T-helper 1 cell treated with Interleukin-12 subunit alpha and Interleukin-12 subunit beta and Interleukin-4 antibody, amounts not matched to agents 30 μg/mL and 1 μg/mL, for 36 hours (primary cell): ENCODE measurements around the gene CTNND2.

Experiments
- H3K27ac Mint-ChIP-seq: one replicate; pipeline ENCODE4 v1.8.0; 2021; ENCODE audit warnings: mild to moderate bottlenecking, mixed read lengths
- H3K27me3 Mint-ChIP-seq: one replicate; pipeline ENCODE4 v1.8.0; 2021; ENCODE audit warnings: low read depth, mixed read lengths
- H3K36me3 Mint-ChIP-seq: one replicate; pipeline ENCODE4 v1.8.0; 2021; ENCODE audit warnings: low read depth, mixed read lengths
- H3K4me1 Mint-ChIP-seq: one replicate; pipeline ENCODE4 v1.8.0; 2021; ENCODE audit warnings: low read depth, mixed read lengths
- H3K4me3 Mint-ChIP-seq: one replicate; pipeline ENCODE4 v1.8.0; 2021; ENCODE audit warnings: mild to moderate bottlenecking, moderate library complexity, mixed read lengths
- H3K9me3 Mint-ChIP-seq: one replicate; pipeline ENCODE4 v1.8.0; 2021; ENCODE audit warnings: mixed read lengths

Gene CTNND2

GRCh38 chr5:11062397-11062796 lies 841.8 kb downstream of the CTNND2 start:
- Mint-ChIP-seq H3K27ac (no peak overlapping the region), H3K27me3 (no peaks in the 10 kb centered on the region), H3K4me1 (no peaks in the 10 kb centered on the region), H3K36me3 (no peaks in the 10 kb centered on the region), H3K9me3 (no peaks in the 10 kb centered on the region), H3K4me3 (no peak overlapping the region)

- Mint-ChIP-seq H3K27me3 (no peaks in the 10 kb centered on the region), H3K4me3 (no peak overlapping the region), H3K4me1 (no peaks in the 10 kb centered on the region), H3K27ac (no peak overlapping the region), H3K9me3 (no peaks in the 10 kb centered on the region), H3K36me3 (no peaks in the 10 kb centered on the region)
These were observed 847.7 kb downstream of the CTNND2 start for GRCh38 chr5:11056560-11056959.

DNA sequence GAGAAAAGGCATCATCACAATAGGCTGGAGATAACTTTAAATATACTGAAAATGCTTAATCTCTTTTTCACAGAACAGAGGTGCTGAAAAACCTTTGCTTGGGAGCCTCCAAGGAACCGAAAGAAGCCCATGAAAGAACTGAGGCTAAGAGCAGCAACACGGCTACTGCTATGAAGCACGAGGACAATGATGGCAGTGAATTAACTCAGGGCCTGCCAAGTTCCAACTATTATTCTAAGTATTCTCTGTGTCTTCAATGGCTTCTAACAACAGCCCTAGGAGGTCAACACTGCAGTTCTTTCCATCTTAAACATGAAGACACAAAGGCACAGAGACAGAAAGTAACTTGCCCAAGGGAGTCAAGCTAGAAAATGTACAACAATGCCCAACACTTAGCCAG lies 850.2 kb downstream of the CTNND2 start:
- Mint-ChIP-seq H3K4me3 (no peak overlapping the region), H3K4me1 (no peaks in the 10 kb centered on the region), H3K36me3 (no peaks in the 10 kb centered on the region), H3K27me3 (no peaks in the 10 kb centered on the region), H3K27ac (no peak overlapping the region), H3K9me3 (no peaks in the 10 kb centered on the region)

DNA sequence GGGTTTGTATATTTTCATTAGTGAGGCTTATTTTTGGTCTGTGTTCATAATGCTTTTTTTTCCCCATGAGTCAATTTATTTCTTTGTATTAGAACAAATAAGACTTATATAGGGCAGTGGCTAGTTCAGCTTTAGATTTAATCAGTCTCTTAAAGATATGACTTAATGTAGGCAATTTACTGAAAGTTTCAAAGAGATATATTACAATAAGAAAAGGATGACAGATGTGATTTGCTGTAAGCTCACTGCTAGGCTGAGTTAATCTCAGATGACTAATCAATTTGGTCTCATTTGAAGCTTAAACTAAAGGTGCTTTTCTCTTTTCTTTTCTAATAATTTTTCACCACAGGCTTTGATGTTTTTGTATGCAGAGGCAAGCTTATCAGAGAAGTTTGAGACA lies 851.4 kb downstream of the CTNND2 start:
- H3K4me1 Mint-ChIP-seq, result no peaks in the 10 kb centered on the region
- H3K9me3 Mint-ChIP-seq, result no peaks in the 10 kb centered on the region
- no peak overlapping the region for H3K27ac Mint-ChIP-seq
- H3K4me3 Mint-ChIP-seq, result no peak overlapping the region
- no peaks in the 10 kb centered on the region for H3K36me3 Mint-ChIP-seq
- H3K27me3 Mint-ChIP-seq, result no peaks in the 10 kb centered on the region

DNA sequence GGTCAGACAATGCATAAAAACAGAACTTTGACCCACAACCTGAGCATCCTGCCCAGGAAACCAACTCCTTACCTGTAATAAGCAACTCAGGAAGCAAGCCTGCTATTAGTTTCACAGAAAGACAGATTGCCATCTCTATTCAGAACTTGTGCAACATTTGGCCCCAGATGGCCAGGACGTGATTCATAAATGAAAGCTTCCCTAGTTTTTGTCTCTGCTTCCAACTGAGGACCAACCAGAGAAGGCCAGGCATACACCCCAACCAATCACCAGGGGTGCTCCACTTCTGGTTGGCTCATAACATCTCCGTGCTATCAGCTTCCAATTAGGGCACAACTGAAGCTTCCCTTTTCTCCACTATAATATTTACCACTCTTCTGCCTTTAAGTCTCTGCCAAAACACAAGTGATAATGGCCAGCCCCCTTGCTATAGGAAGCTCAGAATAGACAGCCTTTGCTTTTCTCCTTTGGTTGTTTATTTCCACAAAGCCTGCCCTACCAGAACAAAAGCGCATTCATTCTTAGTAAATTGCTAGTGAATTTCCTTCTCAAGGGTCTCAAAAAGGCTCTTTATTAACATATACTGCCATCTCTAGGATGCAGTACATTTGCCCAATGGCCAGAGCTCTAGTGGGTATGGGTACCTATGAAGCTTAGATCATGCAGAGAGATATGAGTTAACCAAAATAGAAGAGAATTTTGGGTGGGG lies 853.5 kb downstream of the CTNND2 start:
- H3K27ac Mint-ChIP-seq, result no peak overlapping the region
- no peaks in the 10 kb centered on the region for H3K9me3 Mint-ChIP-seq
- H3K27me3 Mint-ChIP-seq, result no peaks in the 10 kb centered on the region
- H3K4me3 Mint-ChIP-seq, result no peak overlapping the region
- no peaks in the 10 kb centered on the region for H3K36me3 Mint-ChIP-seq
- H3K4me1 Mint-ChIP-seq, result no peaks in the 10 kb centered on the region

GRCh38 chr5:11048760-11049159 lies 855.5 kb downstream of the CTNND2 start:
- Mint-ChIP-seq H3K4me1 (no peaks in the 10 kb centered on the region), H3K27ac (no peak overlapping the region), H3K9me3 (no peaks in the 10 kb centered on the region), H3K36me3 (no peaks in the 10 kb centered on the region), H3K27me3 (no peaks in the 10 kb centered on the region), H3K4me3 (no peak overlapping the region)

DNA sequence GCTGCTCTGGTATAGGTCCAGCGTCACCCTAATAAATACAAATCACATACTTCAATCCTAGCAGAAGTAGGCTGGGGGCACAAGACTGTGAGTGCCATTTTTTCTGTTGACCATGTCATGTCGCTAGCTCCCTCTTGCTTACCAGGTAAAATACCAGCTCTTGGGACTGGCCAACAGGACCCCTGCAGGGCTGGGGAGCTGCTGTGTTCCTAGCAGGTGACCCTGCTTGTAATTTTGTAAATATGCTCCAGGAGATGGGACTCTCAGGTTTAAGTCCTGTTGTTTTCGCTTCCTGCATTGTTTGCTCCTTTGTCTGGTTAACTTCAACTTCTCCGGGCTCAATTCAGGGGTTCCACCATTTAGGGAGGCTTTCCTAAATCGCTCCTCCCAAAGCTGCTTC lies 856.6 kb downstream of the CTNND2 start:
- no peak overlapping the region for H3K4me3 Mint-ChIP-seq
- no peaks in the 10 kb centered on the region for H3K4me1 Mint-ChIP-seq
- H3K36me3 Mint-ChIP-seq, result no peaks in the 10 kb centered on the region
- H3K9me3 Mint-ChIP-seq, result no peaks in the 10 kb centered on the region
- H3K27me3 Mint-ChIP-seq, result no peaks in the 10 kb centered on the region
- no peak overlapping the region for H3K27ac Mint-ChIP-seq

- H3K9me3 Mint-ChIP-seq, result no peaks in the 10 kb centered on the region
- no peak overlapping the region for H3K4me3 Mint-ChIP-seq
- no peaks in the 10 kb centered on the region for H3K27me3 Mint-ChIP-seq
- no peaks in the 10 kb centered on the region for H3K36me3 Mint-ChIP-seq
- no peak overlapping the region for H3K27ac Mint-ChIP-seq
- H3K4me1 Mint-ChIP-seq, result no peaks in the 10 kb centered on the region
These were observed 857.2 kb downstream of the CTNND2 start for GRCh38 chr5:11047030-11047429.

DNA sequence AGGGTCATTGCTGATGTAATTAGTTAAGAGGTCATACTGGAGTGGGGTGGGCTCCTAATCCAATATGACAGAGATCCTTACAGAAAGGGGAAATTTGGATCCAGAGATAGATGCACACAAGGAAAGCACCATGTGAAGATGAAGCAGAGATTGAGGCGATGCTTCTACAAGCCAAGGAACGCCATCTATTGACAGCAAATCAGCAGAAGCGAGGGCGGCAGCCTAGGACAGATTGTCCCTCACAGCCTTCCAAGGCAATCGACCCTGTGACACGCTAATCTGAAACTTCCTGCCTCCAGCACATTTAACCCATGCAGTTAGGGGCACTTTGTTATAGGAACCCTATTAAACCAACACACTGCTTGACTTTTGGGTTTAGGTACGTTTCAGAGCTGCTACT lies 858.1 kb downstream of the CTNND2 start:
- H3K27ac Mint-ChIP-seq, result no peak overlapping the region
- H3K9me3 Mint-ChIP-seq, result no peaks in the 10 kb centered on the region
- no peaks in the 10 kb centered on the region for H3K36me3 Mint-ChIP-seq

GRCh38 chr5:11045411-11045810 lies 858.8 kb downstream of the CTNND2 start:
- Mint-ChIP-seq H3K27ac (no peak overlapping the region), H3K9me3 (no peaks in the 10 kb centered on the region), H3K36me3 (no peaks in the 10 kb centered on the region), H3K4me3 (no peak overlapping the region), H3K27me3 (no peaks in the 10 kb centered on the region), H3K4me1 (no peaks in the 10 kb centered on the region)

More for the DNA sequence above, 858.1 kb downstream of the CTNND2 start:
- Mint-ChIP-seq H3K27me3 (no peaks in the 10 kb centered on the region), H3K4me1 (no peaks in the 10 kb centered on the region), H3K4me3 (no peak overlapping the region)

DNA sequence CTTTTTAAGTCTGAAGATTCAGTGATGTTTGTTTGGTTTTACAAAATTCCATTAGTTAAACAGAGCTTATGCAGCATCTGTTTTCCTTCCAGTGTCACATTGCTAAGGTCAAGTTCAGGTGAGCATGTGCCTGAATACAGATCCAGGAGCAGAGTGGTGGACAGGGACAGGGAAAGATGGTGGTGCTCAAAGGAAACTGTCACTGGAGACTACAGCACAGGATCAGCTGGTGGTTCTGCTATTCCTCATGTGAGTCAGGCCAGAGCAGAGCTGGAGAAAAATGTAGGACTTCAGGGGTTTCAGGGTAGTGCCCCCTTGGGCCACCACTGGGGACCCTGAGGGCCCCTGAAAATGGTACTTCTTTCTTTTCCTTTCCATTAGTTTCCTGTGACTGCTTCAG lies 859.7 kb downstream of the CTNND2 start:
- H3K27me3 Mint-ChIP-seq, result no peaks in the 10 kb centered on the region
- no peak overlapping the region for H3K27ac Mint-ChIP-seq

GRCh38 chr5:11043881-11044280 lies 860.4 kb downstream of the CTNND2 start:
- Mint-ChIP-seq H3K9me3 (no peaks in the 10 kb centered on the region), H3K27ac (no peak overlapping the region), H3K36me3 (no peaks in the 10 kb centered on the region), H3K4me3 (no peak overlapping the region), H3K4me1 (no peaks in the 10 kb centered on the region), H3K27me3 (no peaks in the 10 kb centered on the region)

More for the DNA sequence above, 859.7 kb downstream of the CTNND2 start:
- Mint-ChIP-seq H3K4me3 (no peak overlapping the region), H3K9me3 (no peaks in the 10 kb centered on the region), H3K4me1 (no peaks in the 10 kb centered on the region), H3K36me3 (no peaks in the 10 kb centered on the region)

- Mint-ChIP-seq H3K27me3 (no peaks in the 10 kb centered on the region), H3K9me3 (no peaks in the 10 kb centered on the region), H3K4me3 (no peak overlapping the region), H3K4me1 (no peaks in the 10 kb centered on the region), H3K36me3 (no peaks in the 10 kb centered on the region), H3K27ac (no peak overlapping the region)
These were observed 863.9 kb downstream of the CTNND2 start for GRCh38 chr5:11040345-11040744.

DNA sequence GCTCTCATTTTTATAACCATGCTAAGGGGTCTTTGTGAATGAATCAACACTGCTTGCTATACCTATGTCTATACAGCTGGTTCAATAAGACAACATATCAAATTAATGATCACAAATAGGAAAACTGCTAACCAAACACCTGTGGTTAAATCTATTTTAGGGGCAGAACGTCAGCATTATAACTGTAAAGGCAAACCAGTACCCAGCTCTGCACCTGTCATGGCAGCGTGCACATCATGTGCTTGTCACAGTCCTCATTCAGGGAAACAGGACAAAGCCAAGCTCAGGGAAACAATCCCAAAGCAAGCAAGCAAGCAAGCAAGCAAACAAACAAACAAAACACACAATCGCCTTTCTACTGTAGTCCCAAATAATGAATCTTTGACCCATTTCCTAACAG lies 865.5 kb downstream of the CTNND2 start:
- no peaks in the 10 kb centered on the region for H3K27me3 Mint-ChIP-seq
- H3K4me1 Mint-ChIP-seq, result no peaks in the 10 kb centered on the region
- H3K4me3 Mint-ChIP-seq, result no peak overlapping the region

GRCh38 chr5:11037941-11038340 lies 866.3 kb downstream of the CTNND2 start:
- Mint-ChIP-seq H3K27me3 (no peaks in the 10 kb centered on the region), H3K27ac (no peak overlapping the region), H3K36me3 (no peaks in the 10 kb centered on the region), H3K9me3 (no peaks in the 10 kb centered on the region), H3K4me3 (no peak overlapping the region), H3K4me1 (no peaks in the 10 kb centered on the region)

More for the DNA sequence above, 865.5 kb downstream of the CTNND2 start:
- Mint-ChIP-seq H3K27ac (no peak overlapping the region), H3K9me3 (no peaks in the 10 kb centered on the region), H3K36me3 (no peaks in the 10 kb centered on the region)

DNA sequence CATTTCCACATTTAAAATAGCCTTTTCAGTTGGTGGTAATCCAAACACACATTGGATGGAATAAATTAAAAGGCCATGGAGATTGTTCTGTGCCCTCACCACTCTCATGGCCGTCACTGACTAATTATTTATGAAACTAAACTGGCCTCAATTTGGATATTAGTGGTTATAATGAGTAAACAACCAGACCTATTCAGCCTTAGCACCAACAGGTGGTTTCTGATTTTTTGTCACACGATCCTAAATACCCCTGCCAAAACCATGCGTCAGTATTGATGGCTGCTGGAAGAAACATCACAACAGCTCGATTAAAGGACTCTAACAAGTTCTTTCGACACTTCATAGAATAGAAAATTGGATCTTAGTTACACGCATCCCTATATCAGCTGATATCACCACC lies 867.2 kb downstream of the CTNND2 start:
- Mint-ChIP-seq H3K27me3 (no peaks in the 10 kb centered on the region), H3K9me3 (no peaks in the 10 kb centered on the region), H3K27ac (no peak overlapping the region), H3K4me1 (no peaks in the 10 kb centered on the region), H3K36me3 (no peaks in the 10 kb centered on the region), H3K4me3 (no peak overlapping the region)
